Stimulated activated CD4-positive, alpha-beta T cell treated with anti-CD3 and anti-CD28 coated beads, Interleukin-12 subunit alpha, Interleukin-12 subunit beta, amount 100 ng/mL, for 24 hours (primary cell): Measurements from ENCODE around the gene SUSD1.
A peak's percentile ranks its signal among the peaks of the same experiment; 100 is the strongest.
"Not testable (repeated sequence)": the region's sequence is repeated elsewhere in the genome, so short reads cannot be mapped to it uniquely, and the experiment has no call there.

Source experiments
- DNase-seq, 2 experiments: peaks; one replicate each; pipeline ENCODE4 v3.0.0-alpha.2; 2020; ENCODE audit warnings: low read depth in 2 of 2

The SUSD1 gene

DNA sequence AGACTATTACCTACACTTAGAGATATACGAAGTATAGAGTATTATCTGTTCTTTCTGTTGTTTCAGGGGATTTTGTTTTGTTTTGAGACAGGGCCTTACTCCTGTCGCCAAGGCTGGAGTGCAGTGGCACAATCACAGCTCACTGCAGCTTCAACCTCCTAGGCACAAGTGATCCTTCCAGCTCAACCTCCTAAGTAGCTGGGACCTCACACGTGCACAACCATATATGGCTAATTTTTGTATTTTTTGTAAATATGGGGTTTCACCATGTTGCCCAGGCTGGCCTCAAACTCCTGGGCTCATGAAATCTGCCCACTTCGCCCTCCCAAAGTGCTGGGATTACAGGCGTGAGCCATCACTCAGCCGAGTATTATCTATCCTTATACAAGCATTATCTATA lies 45.9 kb downstream of the SUSD1 start:
- no peak for DNase-seq

DNA sequence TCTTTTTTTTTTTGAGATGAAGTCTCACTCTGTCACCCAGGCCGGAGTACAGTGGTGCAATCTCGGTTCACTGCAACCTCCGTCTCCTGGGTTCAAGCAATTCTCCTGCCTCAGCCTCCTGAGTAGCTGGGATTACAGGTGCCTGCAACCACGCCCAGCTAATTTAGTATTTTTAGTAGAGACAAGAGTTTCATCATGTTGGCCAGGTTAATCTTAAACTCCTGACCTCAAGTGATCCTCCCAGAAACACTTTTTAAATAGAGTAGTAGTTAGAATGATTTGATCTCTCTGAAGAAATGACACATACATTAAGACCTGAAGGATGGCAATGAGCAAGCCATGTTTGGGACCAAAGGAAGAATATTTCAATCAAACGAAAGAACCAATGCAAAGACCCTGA lies 46.7 kb downstream of the SUSD1 start:
- not testable (repeated sequence) for DNase-seq

GRCh38 chr9:112127281-112127680 lies 47.8 kb downstream of the SUSD1 start:
- DNase-seq, result no peak

DNA sequence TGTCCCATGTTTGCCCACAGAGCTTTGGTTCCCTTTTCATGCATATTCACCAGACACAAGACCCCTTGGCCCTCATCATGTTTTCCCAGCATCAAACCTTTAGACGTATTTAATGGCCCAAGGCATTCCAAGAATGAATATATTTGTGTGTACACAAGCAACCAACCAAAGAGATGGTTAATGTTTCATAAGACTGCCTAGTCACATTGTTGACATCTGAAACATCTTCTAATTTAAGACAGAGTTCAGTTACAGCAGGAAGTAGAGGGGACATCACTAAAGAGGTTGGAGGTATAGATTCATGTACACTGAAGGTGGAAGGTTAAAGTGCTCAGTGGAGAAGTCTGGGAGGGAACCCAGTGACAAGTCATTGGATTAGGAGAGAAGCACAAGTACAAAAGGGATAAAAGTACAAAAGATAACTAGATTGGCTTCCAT lies 49.1 kb downstream of the SUSD1 start:
- no peak for DNase-seq

DNA sequence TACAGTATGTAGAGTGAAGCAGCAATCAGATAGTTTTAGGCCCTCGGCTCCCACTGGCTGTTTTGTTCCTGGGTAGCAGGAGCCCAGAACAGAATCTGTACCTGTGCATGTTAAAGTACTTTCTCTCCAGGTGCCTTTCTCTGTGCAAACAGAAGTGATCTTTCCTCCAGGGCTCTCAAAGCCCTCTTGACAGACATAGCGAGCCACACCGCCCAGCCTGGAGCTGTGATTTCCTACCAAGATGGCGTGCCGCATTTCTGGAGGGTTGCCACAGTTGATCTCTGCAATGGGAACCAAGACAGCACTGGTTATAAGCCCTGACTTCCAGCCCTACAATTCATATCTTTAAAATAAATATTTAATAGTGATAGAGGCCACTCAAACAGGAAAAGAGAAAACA lies 50.9 kb downstream of the SUSD1 start:
- DNase-seq, result no peak

DNA sequence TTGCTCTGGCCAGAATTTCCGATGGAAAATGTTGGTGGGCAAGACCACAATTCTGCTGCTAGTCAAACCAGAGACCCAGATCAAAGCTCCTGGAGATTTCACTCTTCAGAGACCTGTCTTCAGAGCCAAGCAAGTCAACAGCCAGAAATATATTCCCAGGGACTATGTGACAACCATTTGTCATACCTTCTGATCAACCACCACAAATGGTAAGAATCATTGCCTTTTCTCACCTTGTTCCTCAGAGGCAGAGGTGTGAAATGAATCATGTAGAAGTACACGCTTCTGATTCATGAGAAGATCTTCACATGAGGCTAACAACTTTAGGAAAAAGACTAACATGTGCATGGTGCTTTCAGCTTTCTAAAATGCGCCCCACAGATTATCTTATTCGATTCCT lies 53.5 kb downstream of the SUSD1 start:
- DNase-seq, result no peak

- DNase-seq, result no peak
These were observed 54.6 kb downstream of the SUSD1 start for GRCh38 chr9:112120439-112120925.

DNA sequence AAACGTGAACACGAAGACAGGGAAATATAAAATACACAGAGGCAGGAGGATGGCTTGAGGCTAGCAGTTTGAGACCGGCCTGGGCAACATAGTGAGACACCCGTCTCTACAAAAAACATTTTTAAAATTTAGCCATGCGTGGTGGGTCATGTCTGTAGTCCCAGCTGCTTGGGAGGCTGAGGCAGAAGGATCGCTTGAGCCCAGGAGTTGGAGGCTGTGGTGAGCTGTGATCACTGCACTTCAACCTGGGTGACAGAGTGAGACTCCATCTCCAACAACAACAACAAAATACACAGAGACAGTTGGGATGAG lies 55.1 kb downstream of the SUSD1 start:
- DNase-seq, result no peak

DNA sequence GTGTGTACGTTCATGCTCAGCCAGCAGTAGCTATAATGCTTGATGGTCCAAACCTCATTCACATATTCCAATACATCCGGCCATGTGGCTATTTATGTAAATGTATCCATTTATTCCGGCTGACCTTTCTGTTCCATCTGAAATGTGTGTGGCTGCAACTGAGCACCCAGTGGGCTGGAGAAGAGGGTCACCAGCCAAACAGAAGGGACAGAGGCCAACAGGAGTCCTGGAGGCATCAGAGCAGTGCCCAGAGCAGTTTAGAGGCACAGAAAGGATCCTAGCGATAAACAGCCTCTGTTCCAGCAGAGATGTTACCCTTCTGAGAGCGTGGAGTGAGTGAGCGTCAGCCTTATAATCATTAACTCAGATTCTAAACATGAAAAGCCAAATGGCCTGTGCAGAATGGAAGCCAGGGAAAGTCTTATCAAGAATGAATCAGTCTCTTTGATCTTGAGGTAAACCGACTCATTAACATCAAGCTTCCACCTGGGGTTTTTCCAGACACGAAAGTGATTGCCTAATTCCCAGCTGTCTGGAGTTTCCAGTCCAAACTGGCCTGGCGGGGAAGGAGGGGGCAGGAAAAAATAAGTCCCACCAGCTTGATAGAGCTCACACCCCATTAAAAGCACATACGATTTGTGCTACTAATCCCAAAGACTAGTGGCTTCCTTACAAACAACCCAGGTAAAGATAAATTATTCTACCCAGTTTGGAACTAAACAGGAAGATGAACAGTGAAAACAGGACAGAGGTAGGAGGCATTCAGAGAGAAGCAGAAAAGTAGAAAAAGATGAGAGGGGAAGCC lies 55.7 kb downstream of the SUSD1 start:
- no peak for DNase-seq

DNA sequence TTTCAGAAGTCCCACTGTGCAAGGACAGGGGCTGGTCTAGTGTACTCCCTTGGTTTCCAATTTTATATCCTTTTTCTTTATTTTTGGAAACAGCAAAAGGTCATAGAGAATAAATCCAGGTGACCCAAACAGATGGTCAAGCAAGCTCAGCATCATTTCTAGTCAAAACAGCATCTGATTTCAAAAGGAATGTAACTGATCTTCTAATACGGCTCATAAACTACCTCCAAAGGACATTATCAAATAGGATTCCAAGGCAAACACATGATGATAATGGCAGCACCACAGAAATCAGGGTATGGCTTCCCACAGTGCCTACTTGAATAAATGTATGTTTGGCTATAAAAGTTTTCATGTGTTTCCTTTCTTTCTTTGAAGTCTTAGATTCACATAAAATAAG lies 57.1 kb downstream of the SUSD1 start:
- DNase-seq, result no peak

GRCh38 chr9:112115970-112116753 lies 58.9 kb downstream of the SUSD1 start:
- no peak for DNase-seq

GRCh38 chr9:112115109-112115508 lies 60.0 kb downstream of the SUSD1 start:
- no peak for DNase-seq

GRCh38 chr9:112112941-112113681 lies 62.0 kb downstream of the SUSD1 start:
- no peak for DNase-seq

- DNase-seq, result no peak
These were observed 62.6 kb downstream of the SUSD1 start for GRCh38 chr9:112112519-112112918.

GRCh38 chr9:112111461-112111860 lies 63.6 kb downstream of the SUSD1 start:
- DNase-seq, result no peak

- no peak for DNase-seq
These were observed 64.4 kb downstream of the SUSD1 start for GRCh38 chr9:112110777-112111113.

- no peak for DNase-seq
These were observed 64.9 kb downstream of the SUSD1 start for GRCh38 chr9:112110094-112110776.

DNA sequence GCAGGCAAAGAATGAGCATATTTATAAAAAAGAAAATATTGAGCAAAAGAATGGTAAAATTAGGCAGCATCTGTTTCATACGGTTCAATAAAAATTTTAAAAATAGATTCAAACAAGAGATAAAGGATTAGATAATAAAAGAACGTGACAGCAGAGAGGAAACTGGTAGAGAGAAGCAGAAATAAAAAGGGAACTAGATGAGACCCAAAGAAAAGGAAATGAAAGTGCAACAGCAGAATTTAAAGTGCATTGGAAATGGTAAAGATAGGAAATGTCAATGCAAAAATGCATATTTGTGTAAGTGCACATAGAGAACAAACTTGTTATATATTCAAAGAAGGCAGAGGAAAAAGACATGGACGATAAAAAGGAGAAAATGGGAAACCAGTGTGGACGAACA lies 70.2 kb downstream of the SUSD1 start:
- DNase-seq, result no peak

DNA sequence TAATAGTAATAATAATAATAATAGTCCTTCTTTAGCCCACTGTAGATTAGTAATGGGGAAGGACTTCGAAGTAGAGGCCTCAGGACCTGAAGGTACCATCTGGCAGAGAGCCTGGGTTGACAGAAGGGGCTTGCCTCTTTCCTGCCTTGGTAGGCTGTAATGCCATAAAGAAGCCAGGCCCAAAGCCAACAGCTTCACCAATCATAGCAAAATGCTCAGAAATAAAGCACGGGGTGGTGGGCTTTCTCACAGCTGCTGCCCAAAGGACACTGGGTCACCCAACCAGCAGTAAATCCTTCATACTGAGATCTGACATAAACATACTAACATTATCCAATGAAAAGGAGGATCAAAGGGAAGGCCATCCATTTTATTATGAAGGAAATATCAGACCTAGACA lies 70.7 kb downstream of the SUSD1 start:
- DNase-seq, result no peak

DNA sequence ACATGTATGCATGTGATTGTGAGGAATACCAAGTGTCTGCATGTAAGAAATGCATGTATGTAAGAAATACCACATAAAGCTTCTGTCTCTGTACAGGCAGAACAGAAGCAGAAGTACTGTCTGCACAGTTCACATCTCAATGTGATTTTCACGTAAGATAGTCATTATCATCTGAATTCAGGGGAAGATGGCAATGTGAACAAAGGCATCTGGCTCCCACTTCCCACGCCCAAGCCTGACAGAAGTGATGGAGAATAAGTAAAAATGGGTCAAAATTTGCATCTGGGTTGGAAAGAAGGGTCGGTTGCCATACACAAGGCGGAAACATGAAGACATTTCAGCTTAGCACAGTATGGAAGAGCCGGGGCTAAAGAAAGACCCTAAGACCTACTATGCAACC lies 71.7 kb downstream of the SUSD1 start:
- no peak for DNase-seq

- peak; percentile 44 to 50 for DNase-seq
These were observed 77.1 kb downstream of the SUSD1 start for GRCh38 chr9:112097712-112098688.
